GM21576 (cell line): Measurements from ENCODE around the gene LRPAP1.
"Not testable (repeated sequence)": the region's sequence is repeated elsewhere in the genome, so short reads cannot be mapped to it uniquely, and the experiment has no call there.

ENCODE experiments used
- ATAC-seq: cut with Tn5 transposase; IDR thresholded peaks from one replicate; pipeline ENCODE4 v1.9.1; 2021; ENCODE audit warnings: mild to moderate bottlenecking, moderate library complexity; ENCODE audit not compliant: unreplicated experiment

The LRPAP1 gene

DNA sequence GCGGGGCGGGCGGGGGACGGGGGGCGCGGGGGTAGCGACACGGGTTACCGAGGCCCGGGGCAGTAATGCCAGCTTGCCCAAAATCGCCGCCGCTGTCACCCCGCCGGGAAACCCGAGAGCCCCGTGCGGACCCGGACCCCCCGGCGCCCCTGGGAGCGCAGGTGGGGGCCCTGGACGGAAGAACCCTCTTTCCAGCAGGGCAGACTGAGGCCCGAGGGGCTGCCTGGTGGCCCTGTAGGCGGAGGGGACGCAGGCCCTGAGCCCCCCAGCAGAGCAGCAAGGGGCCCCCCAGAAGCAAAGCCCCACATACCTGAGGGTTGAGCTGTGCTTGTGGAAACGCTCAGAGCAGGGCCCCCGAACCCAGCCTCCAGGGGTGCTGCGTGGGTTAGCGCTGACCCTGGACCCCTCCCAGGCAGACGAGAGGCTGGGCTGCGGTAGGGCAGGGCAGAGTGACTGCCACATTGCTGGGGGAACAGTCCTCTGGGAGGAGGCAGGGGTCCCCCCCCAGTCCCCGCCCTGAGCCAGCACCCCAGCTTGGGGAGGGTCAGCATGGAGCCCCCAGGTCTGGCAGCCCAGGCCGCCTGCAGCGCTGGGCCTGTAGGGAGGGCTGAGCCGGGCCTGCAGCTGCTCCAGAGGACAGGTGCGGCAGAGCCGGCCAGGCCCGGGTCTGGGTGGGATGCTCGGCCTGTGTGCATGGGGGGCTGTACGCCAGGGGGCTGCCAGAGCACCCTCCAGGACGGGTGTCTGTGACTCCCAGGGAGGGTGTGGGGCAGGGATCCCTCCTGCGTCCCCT, 68.5 kb downstream of the LRPAP1 start:
- ATAC-seq = no peak

DNA sequence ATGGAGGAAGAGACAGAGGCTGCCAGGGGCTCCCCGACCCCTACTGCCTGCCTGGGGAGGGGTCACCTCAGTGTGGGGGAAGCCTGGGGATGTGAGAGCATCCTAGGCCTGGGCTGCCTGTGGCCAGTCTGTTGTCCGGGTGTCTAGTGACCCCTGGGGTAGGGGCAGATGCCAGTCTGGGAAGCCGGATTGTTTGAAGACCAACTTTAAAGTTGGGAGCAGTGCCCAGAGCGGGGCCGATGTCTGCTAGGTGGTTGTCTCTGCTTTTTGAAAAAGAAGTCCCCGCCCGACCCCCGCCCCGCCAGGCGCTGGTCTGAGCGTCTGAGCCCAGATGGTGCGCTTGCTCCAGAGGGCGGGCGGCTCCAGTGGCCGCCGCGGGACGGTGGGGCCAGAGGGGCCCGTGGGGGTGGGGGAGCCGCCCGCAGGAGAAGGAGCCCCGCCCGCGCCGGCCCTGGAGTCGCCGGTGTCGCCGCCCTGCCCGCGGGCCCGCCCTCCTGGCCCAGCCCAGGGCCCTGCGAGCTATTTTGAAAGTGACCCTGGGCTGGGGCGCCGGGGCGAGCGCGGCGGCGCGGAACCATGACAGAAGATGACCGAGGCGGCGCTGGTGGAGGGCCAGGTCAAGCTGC, 69.3 kb downstream of the LRPAP1 start, which contains the start of gene DOK7:
DOK7 (plus strand) TSS at position 517 of the 626 bp plus-strand sequence; CDS start at position 587, 70 bp downstream.
- ATAC-seq = no peak

DNA sequence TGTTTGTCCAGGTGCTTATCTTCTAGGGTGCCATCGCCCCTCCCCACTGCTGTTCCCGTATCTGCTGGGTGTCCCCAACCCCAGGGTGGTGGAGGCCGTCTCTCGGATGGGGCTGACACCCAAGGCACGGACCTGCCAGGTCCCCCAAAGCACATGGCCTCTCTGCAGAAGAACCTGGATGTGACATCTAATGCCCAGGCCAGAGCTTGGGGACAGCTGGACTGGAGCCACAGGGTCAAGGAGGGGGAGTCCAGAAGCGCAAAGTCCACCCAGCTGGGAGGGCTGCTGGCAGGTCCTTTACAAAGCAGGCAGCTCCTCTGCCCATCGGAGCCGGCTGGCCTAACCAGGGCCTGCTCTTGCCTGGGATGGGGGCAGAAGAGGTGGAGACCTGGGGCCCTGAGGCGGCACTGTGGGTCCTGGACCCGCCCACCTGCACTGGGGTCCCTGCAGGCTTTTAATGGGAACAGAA, 69.9 kb downstream of the LRPAP1 start:
- ATAC-seq = no peak

DNA sequence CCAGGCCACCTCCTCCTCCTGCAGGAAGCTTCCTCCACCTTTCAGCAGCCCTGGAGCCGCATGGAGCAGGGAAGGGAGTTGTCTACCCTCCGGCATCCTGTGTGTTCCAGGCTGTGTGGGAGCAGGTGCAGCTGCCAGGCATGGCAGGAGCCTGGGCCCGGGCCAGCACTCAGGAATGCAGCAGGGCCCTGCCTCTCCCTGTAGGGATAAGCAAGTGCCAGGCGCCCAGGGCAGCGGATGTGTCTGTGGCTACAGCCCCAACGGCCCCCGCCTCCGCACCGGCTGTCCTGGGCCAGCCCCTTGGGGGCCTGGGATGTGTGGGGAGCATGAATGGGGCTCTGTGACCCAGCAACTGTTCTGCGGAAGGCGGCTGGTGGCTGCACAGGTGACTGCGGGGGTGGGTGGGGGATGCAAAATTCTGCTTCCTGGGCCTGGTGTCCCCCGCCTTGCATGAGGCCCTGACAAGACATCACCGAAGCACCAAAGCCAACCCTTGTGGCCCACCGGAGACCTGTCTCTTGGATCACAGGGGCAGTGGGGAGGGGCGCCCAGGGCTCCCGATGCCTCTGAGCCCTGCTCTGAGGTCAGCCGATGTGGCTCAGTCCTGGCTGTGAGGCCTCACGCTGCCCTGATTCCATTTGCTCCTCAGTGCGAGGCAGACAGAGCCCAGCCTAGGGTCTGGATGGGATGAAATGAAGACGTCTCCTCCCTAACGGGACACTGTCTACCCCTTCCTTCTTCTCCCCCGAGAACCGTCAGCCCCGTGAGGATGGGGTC, 70.5 kb downstream of the LRPAP1 start:
- ATAC-seq = no peak

DNA sequence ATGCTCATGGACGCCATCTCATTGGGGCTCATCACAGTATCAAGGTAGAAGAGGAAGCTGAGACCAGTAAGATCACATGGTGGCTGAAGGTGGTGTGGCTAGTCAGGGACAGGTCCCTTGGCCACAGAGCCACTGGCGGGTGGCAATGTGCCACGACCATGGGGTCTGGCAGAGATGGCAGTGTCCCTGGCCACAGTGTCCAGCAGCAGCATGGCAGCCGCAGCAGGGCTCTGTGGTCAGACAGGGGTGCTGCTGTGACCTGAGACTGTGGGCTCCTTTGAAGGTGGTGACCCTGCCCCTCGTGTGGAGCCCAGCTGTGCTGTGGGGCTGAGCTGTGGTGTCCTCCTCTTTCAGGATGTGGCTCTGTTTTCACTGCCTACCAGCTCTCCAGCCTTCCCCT, 71.3 kb downstream of the LRPAP1 start:
- no peak for ATAC-seq

DNA sequence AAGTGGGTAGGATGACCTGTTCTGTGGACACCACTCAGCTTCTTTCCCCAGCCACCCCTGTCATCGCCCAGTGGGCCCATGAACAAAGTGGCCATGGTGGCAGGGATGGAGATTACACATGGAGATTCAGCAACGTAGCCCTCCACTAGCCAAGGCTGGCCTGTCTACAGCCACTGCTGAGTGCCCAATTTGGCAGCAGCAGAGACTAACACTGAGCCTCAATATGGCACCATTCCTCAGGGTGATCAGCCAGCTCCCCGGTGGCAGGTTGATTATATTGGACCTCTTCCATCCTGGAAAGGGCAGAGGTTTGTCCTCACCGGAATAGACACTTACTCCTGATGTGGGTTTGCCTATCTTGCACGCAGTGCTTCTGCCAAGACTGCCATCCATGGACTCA, 73.1 kb downstream of the LRPAP1 start:
- ATAC-seq = not testable (repeated sequence)

DNA sequence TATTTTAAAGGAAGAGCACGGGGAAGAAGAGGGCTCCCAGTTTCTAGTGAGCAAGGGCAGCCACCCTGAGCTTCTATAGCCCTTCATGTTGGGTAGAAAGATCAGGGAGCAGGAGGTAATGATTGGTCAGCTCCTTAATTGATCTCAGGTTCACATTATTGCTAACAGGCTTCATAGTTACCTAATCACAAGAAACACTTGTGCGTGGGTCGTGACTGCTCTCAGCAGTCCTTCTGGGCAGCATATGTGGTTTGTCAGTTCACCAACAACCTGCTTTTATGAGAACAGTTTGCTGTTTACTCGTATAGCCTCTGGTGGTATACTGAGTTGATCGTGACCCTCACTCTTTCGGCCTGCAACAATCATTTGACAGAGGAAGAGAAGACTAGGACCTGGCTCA, 73.9 kb downstream of the LRPAP1 start:
- ATAC-seq = no peak

DNA sequence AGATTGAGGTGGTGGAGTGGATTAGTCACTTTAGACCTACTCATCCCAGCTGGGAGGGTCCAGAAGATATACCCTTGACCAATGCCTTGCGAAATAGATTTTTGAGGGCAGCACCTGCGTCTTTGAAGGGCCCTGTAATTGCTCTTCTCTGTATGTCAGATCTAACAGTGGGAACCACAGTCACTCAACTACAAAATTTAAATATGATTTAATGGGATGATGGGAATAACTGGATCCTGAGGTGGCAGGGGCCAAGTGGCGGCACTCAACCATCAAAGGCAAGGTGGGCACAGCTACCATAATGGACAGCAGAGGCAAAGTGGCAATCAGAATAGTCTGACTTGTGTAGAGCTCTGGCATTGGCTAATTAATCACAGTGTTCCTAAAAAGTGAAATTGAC, 76.6 kb downstream of the LRPAP1 start:
- ATAC-seq = not testable (repeated sequence)
